SH-SY5Y (cell line): ENCODE measurements around the gene NPAT.

ENCODE experiments used
- GATA2 ChIP-seq: IDR thresholded peaks from 2 replicates; pipeline ENCODE4 v1.6.1; 2011; ENCODE audit warnings: mild to moderate bottlenecking, low read depth, low read length
- GATA3 ChIP-seq: IDR thresholded peaks from 2 replicates; pipeline ENCODE4 v1.6.1; 2011; ENCODE audit warnings: low read depth, mild to moderate bottlenecking, low read length, moderate library complexity

Gene NPAT

DNA sequence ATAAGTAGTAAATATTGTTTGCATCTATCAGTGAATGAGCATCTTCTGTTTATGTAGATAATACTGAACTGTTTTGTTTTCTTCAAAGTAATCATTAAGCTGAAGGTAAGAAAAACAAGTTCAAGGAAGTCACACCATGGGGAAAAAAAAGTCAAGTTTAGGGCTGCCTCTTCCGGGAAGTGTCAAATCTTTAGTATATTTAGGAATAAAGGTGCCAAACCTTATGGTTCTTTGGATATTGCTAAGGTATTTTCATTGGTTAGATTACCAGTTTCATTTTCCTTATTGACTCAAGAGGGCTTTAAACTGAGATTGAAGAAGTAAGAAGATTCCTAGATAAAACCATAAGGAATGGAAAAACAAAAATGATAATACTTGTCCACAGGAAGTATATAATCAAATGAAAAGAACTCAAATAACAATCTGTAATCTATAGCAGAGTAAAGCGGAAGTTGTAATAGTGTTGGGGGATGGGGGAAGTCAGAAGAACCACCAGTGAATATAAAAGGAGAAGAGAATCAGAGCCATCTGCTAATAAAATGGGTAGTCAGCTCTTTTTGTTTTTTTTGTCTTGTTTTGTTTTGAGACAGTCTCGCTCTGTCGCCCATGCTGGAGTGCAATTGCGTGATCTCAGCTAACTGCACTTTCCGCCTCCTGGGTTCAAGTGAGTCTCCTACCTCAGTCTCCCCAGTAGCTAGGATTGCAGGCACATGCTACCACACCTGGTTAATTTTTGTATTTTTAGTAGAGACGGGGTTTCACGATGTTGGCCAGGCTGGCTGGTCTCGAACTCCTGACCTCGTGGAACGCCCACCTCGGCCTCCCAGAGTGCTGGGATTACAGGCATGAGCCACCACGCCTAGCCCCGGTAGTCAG, 2.7 kb upstream of the NPAT start:
- TF ChIP-seq GATA3 (no peak), GATA2 (no peak)

- TF ChIP-seq GATA2 (no peak), GATA3 (no peak)
Observed at GRCh38 chr11:108224366-108224765, 1.9 kb upstream of the NPAT start.

DNA sequence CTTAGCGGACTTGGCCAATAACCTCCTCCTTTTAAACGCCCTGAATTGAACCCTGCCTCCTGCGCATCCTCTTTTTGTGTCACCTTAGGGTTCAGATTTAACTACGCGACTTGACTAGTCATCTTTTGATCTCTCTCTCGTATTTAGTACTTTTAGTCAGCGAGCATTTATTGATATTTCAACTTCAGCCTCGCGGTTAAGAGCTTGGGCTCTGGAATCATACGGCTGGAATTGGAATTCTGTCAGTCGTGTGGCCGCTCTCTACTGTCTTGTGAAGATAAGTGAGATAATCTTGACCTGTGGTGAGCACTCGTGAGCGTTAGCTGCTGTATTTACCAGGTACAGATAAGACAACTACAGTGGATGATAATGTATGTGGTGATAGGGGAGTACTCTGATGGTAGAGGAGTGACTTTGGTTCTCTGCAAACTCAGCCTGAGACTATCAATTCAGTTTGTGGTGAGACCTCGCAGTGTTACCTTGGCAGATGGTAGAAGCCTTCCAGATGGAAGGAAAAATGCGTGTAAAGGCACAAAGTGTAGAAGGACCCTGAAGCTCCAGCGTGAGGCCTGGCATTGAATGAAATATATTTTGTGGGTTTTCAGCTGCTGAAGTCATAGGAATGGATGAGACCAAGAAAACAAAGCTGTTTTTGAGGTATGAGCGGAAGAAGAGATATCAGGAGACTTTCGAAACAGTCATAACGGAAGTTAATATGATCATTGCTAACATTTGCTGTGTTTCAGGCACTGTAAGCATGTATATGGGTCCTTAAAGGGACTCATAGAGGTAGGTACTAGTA, 1.1 kb upstream of the NPAT start:
- no peak for TF ChIP-seq GATA3
- TF ChIP-seq GATA2 = no peak

GRCh38 chr11:108221911-108222573, 396 bp downstream of the NPAT start:
- TF ChIP-seq GATA2 (no peak), GATA3 (no peak)

DNA sequence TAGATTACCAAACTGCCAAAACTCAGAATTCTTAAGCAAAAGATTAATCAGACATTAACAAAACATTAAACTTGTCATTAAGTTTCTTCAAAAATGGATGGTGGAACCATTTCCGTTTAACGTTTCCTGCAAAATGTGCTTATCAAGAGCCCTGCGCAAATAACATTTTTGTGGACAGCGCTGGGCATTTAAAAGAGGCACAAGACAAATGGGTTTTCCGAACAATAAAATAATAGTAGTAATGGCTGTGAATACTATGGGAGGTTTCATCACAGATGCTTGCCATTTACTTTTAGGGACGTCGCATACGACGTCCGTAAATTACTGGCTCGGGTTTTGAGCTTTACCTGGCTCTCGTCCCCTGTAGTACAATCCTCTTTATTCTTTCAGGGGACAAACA, 1.1 kb downstream of the NPAT start:
- TF ChIP-seq GATA3 = no peak
- TF ChIP-seq GATA2 = no peak

GRCh38 chr11:108220721-108221336, 1.6 kb downstream of the NPAT start:
- TF ChIP-seq GATA3 = peak; percentile 45; the same call in 1 of the 2 replicates
- TF ChIP-seq GATA2 = peak; percentile 41; the same call in 1 of the 2 replicates

- TF ChIP-seq GATA2 (no peak), GATA3 (no peak)
Observed at GRCh38 chr11:108218912-108219783, 3.3 kb downstream of the NPAT start.

DNA sequence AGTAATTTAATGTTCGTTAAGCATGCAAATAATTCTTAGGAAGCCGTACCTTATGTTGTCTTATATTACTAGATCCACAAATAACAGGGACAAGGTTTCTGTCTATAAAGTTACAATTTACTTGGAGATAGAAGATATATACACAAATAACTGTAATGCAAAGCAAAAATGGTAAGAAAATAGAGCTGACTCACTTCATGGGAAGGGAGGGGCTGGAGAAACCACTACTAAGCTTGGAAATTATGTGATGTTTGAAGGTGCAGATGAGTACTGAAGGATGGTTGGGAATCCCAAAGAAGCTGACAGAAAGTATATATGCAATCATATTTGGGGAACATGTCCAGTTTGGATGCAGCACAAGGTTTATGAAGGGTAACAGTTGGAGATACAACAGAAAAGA, 4.0 kb downstream of the NPAT start:
- TF ChIP-seq GATA3 (no peak), GATA2 (no peak)

DNA sequence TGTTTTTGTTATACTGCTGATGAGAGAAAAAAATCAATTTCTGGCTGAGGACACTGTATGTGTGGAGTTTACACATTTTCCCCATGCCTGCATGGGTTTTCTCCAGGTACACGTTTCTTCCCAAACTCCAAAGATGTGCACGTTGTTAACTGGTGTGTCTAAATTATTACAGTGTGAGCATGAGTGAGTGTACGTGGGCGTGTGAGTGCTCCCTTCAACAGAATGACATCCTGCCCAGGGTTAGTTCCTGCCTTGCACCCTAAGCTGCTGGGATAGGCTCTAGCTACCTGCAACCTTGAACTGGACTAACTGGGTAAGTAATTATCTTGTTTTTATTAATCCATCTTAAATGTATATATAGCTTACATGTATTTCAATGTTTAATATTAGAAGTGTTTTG, 5.5 kb downstream of the NPAT start:
- TF ChIP-seq GATA2 (no peak), GATA3 (no peak)

GRCh38 chr11:108213784-108214183, 8.7 kb downstream of the NPAT start:
- no peak for TF ChIP-seq GATA3
- no peak for TF ChIP-seq GATA2

- TF ChIP-seq GATA3 = no peak
- TF ChIP-seq GATA2 = no peak
Observed at GRCh38 chr11:108210441-108210840, 12.0 kb downstream of the NPAT start.

DNA sequence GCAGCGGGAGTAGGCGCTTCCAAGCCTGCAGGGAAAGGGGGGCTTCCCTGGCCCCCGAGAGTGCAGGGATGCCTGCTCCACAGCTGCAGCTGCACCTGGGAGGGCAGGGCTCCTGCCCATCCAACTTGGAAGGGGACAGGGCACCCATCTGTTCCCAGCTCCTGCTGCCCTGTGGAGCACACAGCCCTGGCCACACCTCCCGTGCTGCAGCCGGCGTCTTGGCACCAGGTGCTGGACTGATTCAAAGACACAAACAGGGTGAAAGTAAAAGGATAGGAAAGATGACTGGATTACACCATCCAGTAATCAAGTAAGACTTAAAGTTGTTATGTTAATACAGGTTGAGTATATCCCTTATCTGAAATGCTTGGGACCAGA, 14.8 kb downstream of the NPAT start:
- no peak for TF ChIP-seq GATA2
- no peak for TF ChIP-seq GATA3
